Activated effector memory CD4-positive, alpha-beta T cell treated with Interleukin-2 at 50 U/mL for 16 hours (primary cell): Measurements from ENCODE around the gene NFATC1.

ENCODE experiments used
- DNase-seq: peaks from one replicate; pipeline ENCODE4 v3.0.0-alpha.2; 2020

Gene NFATC1

DNA sequence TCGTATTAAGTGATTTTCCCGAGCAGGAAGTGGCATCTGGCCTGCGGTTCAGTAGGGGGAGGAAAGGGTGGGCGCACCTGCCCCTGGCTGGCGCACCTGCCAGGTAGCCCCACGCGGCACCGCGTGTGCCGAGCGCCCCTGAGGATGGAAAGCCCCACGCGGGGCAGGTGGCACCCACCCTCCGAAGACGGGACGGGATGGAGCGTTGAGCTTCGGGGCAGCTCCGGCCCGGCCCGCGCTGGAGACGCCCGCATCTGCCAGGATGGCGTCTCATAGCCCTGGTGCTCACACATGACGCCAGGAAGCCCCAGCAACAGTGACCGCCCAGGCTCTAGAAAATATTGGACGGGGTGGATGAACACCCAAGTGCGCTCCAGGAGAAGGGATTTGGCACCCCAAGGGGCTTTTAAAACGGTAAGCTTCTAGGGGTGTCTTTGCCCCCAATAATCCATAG lies 2.5 kb upstream of the NFATC1 start:
- no peak for DNase-seq

DNA sequence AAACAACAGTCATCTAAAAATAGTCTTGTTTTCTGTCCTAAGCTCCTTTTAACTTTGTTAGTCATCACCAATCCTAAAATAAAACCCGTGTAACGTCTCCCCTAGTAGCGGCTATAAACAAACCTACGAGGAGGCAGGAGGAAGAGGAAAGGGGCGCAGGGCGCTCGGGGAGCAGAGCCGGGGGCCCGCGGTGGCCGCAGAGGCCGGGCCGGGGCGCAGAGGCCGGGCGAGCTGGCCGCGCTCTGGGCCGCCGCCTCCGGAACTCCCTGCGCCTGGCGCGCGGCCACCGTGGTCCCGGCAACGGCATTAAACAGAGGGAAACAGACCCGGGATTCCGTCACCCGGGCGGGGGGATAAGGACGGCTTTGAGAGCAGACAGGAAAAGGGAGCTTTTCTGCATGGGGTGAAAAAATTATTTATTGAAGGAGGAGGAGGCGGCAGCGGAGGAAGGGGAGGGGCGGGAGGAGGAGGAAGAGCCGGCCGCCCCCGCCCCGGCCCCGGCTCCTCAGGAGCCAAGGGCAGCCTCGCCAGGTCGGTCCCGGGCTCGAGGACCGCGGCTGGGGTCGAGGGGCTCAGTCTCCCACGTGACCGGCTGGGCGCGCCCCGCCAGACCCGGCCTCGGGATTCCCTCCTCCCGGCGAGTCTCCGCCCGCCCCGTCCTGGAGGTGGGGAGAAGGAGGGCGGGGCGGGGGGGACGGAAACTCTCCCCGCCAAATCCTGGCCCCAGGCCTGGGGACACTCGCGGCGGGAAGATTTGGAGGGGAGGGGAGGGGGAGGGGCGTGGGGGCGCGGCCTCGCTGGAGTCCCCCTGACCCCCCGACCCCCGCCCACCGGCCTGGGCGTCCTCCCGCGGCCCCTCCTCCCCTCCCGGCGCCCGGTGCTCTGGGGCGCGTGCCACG lies 1.8 kb upstream of the NFATC1 start:
- no peak for DNase-seq

DNA sequence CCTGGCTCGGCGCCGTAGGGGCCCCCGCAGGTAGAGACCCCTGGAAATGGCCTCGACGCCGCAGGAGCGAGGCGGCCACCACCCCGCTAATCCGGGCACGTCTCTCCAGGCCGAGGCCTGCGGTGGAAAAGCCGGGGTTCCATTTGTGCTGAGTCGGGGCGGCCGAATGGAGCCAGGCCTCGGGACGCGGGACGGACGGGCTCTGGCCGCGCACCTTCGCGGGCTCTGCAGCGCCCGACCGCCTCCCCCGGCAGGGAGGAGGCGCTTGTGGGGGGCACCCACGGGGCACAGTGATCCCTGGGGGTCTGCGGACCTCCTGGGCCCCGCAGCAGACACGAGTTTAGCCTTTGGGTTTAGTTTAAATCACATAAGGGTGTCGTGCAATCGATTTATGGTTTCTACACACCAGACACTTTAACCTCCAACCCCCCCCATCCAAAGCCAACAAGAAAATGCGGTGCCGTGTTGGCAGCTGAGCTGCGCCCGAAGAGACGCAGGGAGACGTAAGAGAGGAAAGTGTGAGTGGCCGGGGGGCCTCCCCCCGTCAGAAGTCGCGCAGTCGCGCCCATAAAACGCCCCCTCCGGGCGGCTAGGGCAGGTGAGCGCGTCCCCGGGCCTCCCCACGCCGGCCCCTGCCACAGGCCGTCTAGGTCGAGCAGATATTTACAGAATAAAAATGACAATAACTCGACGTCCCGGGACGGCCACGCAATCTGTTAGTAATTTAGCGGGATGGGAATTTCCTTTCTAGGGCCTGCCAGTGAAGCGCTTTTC lies 1.0 kb upstream of the NFATC1 start:
- no peak for DNase-seq

DNA sequence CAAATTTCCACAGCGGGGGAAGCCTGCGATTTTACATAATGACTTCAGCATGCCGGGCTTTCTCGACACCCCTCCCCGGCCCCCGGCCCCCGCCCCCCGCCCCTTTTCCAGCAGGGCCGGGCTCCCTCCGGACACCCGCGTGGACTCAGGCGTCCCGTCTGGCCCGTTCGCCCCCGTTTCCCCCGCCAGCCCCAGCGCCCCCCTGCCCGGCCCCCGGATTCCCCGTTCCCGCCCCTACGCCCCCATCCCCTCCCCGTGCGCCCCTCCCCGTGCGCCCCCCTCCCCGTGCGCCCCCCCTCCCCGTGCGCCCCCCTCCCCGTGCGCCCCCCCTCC lies 456 bp upstream of the NFATC1 start:
- no peak for DNase-seq

DNA sequence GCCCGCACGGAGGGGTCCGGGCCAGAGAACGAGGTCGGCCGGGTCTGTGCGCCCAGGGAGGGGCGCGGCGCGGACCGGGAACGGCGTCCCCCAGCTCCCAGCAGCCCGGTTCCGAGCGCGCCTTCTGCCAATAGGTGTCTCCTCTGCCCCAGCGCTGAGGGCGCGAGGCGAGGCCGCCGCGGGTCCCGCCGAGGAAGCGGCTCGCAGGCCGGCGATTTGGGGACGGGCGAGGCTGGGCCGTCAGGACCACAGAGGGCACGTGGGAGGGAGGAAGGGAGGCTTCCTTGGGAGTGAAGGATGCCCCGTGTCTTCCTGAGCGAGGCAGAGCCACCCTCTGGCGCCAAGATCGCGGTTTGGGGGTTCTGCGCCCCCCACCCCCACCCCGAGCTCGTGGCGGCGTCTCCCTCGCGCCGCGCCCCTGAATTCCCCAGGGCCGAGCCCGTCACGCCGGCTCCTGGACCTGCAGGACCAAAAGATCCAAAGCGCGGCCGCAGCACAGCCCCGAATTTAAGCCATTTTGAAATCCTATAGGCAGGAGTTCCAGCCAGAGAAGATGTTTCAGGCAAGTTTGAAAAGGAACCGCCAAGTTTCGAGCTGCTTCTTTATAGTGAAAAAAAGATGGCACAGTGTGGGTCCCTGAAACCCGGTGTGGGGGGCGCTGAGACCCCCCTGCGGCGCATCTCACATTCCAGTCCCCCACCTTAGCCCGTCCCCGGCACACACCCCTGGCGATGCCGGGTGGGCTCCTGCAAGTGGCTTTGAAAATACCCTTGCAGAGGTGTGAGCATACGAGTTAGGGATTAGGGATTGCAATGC lies 909 bp downstream of the NFATC1 start:
- no peak for DNase-seq

DNA sequence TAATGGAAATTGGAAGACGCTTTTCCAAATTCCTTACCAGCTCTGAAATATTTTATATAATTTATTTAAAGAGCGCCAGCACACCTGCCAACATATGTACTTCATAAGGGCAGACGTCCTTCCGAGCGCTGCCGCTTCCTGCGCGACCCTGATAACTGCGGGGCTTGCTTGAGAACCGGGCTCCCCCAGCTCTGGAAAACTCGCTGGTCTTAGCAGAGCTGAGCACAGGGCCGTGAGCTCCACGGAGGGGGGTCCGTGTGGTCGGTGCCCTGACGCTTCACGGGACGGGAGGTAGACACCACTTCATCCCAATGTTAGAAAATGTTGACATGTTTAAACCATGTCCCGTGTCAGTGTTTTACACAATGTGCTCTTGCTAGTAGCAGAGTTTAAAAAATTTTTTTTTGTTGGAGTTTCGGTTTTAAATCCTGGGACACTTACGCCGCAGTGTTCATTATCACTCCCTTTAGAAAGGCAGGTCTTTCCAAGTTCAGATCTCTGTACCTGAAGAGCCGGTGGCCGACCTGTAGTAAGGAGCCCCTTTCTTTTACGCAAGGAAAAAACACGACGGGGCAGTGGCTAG lies 1.6 kb downstream of the NFATC1 start:
- no peak for DNase-seq

DNA sequence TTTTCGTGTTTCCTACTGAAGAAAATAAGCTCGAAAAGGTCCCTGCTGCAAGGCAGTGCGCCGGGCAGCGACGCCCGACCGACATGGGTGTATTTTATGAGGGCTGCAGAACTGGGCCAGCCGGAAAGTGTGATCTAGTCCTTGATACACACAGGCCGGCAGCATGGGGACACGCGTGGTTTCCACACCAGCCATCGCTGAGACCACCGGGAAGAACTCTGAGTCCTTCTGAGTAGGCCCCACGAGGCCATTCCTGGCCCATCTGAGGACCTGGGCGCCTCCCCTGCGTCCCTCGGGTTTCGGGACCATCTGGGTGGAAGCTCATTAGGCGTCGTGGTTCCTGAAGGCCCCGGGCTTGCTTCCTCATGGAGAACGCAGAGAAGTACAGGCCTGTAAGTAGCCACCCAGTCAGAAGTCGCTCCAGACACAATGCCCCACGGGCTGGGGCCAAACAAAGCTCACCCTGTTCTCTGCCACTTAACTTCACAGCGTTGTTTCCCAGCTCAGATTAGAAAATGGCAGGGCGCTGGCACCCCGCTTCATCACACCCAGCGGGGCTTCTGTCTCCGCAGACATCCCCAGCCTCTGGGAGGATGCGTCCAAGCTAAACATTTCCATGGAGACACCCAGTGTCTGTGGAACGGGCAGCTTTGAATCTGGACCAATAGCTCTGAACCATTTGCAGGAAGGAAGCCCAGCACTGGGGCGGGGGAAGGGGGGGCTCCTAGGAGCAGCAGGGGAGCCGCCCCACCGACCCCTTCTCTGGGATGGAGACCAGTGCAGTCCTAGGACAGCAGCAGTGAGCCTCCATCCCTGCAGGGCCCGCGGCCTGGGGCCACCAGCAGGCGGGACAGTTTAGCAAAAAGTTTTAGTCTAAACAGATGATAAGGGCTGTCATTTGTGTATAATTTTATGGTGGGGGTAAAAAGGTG lies 2.4 kb downstream of the NFATC1 start:
- no peak for DNase-seq

DNA sequence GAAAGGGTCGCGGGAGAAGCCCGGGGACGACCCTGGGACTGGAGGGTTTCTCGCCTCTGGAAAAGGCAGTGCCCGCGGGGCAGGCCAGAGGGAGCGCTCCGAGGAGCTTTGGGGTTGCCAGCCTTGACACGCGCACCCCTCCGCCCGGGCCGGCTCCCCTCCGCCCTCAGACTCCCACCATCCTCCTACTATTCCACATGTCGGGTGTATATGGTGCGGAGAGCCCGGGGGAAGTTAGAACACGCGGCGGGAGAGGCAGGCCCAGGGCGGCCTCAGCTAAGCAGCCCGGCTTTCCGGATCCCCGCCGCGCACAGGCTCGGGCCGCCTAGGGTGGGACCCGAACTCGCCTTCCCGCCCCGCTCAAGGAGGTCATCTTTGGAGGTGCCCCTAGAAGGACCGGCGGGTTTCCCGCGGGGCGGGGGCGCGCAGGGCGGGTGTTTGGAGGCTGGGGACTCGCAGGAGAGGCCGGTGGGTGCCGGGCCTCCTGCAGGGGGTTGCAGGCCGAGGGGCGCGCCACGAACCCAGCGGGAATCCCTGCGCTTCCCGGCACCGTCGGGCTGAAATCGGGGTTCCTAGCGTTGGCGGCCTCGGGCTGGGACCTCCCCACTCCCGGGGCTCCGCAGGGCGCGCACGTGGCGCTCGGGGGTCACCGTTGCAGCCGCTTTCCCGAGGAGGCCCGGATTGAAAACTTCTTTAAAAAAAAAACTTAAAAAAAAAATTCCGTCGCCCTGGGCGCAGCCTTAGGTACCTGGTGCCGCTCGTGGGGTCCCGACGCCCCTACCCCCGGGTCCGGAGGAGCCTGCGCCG lies 3.7 kb downstream of the NFATC1 start:
- no peak for DNase-seq

DNA sequence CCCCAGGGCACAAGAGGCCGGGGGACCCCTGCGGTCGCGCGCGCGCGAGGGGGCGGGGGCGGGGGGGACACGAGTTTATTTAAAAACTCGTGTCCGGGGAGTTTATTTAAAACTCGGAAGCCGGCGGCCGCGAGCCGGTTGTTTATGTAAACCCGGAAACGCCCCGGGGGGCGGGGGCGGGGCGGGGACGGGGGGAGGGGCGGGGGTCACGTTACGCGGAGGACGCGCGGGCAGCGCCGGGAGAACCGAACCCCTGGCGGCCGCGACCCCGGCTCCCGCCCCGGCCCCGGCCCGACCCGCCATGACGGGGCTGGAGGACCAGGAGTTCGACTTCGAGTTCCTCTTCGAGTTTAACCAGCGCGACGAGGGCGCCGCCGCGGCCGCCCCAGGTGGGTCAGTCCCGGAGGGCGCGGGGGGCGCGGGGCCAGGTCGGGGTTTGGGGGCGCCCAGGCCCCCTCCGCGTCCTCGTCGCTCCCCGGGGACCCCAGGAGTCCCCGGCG lies 4.4 kb downstream of the NFATC1 start:
- peak; percentile 65 for DNase-seq

DNA sequence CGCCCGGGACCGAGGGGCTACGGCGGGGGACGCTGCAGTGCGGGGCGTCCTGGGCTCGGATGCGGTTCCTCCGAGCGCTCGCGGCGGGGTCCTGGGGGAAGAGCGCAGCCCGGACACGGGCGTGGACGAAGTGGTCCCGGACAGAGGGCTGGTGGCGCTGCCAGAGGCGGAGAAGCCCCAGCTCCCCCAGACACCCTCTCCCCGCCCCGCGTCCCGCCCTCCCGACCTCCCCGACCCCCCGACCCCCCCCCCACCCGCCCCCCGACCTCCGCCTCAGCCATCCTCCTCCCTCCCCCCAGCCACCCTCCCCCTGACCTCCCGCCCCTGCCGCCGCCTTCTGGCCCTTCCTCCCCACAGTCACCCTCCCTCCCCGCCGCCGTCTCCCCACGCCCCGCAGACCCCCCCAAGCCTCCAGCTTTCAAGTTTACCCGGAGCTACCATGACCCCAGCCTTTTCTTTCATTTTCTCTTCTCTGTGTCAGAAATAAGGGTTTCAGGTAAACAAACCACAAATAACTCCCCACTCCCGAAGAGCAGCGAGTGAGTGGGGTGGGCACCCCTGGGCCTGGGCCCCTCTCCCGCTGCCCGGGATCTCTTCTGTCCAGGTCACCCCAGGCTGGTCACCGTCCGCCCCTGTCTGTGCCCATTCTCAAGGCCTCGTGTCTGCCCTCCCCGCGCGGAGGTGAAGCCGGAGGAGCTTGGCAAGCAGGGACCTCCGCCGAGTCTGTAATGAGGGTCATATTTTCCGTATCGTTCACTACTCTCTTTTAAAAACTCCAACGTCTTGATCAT lies 5.1 kb downstream of the NFATC1 start:
- no peak for DNase-seq

DNA sequence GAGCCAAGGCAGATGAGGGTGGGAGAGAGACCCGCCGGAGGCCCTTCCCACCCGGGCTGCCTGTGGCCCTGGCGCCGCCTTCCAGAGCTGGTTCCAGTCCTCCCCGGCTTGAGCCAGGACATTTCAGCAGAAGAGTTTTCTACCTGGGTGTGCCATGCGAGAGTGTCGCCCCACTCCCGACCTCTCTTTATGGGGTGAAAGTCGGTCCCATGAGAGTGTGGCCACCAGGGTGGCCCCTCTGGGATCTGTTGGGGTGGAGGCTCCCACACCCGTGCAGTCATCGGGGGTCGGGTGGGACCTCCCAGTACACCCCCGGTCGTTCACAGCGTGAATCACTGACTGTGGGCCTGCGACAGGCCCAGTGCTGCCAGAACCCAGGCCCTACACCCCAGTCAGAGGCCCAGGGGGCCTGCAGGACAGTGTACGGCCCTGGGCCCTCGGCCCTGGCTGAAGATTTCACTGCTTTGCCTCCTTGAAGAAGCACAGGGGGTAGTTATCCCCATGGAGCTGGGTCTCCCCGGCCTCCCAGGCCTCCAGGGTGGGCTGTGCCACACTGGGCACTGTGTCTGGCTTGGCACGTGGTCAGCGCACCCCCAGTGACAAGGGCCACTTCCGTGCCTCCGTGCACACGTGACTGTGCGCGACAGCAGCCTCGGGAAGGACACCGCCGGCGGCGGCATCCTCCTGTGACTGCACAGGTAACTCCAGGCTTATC lies 5.9 kb downstream of the NFATC1 start:
- DNase-seq: no peak

DNA sequence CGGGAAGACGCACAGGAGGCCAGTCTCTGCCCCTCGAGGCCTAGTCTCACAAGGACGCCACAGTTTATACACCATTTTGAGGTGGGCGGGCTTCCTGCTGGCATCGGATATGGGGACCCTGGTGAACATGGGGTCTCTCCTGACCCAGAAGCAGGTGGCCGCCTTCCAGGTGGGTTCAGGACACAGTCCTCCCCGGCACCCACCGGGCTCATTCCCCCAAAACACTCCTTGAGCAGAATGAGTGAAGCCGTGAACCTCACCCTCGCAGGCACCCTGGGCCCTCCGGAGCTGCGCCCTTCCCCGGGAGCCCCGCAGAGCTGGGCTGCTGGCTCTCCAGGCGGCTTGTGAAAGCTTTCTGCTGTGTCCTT lies 6.5 kb downstream of the NFATC1 start:
- DNase-seq: no peak

DNA sequence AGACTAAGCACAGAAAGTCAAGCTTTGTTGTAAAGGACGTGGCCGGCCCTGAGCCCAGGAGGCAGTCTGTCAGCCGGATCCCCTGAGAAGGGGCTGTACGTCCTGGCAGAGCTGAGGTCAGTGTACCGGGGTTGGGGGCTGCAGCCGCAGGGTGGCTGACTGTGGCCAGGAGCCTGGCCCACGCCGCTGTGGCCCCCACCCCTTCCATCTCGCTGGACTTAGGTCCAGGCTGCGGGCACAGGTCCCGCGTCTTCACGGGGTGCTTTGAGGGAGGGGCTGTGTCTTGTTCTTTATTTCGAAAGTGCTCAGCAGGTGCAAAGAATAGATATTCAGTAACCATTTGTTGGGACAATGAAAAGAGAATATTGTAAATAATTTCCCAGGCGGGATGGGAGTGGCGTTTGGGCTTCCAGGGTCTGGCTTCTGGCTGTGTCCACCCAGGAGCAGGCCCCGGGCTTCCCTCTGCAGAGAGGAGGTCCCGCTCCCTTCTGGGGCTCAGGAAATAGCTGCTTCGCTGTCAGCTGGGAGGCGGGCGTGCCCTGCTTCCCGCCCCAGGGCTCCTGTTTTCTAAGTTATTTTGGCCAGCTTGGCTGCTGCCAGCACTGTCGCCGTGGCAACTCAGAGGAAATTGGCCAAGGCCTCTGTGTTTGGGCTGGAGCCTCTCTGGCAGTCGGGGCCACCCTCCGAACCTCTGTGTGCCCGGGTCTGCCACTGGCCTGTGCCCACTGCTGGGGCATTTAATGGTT lies 7.4 kb downstream of the NFATC1 start:
- no peak for DNase-seq

DNA sequence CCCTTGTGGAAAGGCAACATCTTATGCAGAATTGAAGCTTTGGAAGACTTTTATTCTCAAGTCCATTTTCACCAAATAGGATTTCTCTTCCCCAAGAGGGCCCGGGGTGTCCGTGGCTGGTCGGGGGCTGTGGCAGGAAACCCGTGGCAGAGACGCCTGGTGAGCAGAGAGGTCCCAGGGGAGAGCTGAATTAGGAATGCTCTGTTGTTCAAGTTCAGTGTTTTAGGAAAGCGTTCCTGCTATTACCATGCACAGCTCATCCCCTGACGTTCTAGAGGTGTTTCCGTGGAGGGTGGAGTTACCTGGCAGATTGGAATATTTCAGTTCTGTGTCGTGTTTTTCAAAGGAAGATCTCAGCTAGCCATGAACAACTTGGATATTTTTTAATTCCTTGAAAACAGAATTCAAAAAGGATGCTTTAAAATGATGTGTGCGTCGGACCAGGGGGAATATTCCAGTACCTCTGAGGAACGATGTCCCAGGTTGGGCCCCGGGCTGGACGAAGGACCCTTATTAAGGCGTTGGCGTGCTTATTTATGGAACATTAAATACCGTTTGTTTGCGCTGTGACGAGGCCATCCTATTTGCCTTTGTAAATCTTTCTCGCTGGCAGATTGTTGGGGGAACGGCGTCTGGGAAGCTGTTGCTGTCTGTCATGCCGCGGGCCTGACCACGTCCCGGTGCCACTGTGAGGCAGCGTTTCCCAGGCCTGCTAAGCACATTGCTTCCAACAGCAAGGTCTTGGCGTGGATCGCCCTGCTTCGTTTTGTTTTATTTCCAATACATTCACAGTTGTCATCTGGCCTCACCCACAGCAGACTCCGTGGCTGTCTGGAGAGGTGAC lies 8.2 kb downstream of the NFATC1 start:
- no peak for DNase-seq

DNA sequence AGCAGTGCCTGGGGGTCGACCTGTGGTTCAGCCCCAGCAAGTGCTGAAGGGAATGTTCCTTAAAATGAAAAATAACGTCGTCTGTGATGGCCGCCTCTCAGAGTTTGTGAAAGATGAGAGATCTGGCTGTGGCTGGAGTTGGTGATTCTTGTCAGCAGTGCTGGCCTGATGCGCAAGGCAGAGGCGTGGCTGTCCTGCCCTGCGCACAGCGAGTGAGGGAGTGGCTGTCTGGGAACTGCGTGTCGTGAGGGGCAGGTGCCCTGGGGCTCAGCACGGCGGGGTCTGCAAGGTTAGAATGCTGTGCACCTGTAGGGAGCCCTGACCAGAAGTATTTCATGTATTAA lies 8.8 kb downstream of the NFATC1 start:
- no peak for DNase-seq

DNA sequence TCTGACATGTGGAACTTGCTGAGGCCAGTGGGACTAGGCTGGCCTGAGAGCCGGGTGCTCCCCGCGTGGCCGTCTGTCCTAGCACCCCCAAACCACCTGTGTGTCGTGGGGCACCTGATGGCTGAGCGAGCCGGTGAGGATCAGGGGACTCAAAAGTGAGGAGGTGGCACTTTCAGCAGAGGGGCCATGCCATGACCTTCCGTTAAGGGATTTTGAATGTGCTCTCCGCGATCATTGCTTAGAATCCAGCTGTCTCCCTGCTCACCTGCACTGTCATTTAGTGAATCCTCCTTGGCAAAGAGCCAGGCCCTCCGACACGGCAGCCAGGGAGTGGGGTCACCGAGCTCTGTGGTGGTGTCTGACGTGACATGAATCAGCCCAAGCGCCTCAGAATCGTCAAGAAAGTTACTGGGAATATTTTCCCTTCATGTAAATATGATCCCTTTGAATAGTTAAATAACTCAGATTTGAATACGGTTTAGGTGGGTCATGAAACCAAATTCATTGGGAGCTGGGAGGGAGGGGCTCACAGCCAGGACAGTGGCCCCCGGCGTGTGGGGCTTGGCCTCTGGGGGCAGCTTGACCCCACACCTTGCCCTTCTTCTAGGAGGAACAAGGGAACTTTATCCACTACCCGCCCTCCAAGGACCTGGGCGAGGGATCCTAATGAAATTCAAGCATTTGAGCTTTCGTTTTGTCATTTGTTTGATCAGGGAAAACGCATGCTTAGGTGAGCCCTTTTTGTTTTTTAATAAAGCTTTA lies 9.5 kb downstream of the NFATC1 start:
- no peak for DNase-seq
